ENCODE results near the gene SNRNP70.
"Not testable (repeated sequence)": the region's sequence is repeated elsewhere in the genome, so short reads cannot be mapped to it uniquely, and the experiment has no call there.

- TF ChIP-seq, protein P1, sequence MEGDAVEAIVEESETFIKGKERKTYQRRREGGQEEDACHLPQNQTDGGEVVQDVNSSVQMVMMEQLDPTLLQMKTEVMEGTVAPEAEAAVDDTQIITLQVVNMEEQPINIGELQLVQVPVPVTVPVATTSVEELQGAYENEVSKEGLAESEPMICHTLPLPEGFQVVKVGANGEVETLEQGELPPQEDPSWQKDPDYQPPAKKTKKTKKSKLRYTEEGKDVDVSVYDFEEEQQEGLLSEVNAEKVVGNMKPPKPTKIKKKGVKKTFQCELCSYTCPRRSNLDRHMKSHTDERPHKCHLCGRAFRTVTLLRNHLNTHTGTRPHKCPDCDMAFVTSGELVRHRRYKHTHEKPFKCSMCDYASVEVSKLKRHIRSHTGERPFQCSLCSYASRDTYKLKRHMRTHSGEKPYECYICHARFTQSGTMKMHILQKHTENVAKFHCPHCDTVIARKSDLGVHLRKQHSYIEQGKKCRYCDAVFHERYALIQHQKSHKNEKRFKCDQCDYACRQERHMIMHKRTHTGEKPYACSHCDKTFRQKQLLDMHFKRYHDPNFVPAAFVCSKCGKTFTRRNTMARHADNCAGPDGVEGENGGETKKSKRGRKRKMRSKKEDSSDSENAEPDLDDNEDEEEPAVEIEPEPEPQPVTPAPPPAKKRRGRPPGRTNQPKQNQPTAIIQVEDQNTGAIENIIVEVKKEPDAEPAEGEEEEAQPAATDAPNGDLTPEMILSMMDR (IDR thresholded peaks at IDR 0.05 in 4 of 5, conservative IDR thresholded peaks at IDR 0.05 in 1 of 5) = peak; percentile 67 to 84 (median 80)
- TF ChIP-seq POLR2A (IDR thresholded peaks at IDR 0.05) = not testable (repeated sequence)
Measured at GRCh38 chr19:49074869-49075268, 10.4 kb upstream of the SNRNP70 start.

All from gastrocnemius medialis (tissue), 4 donors.